Measurements from ENCODE around the gene UMAD1. TPM values are rescaled to one million over a fixed set of nuclear protein-coding genes. Genes with fewer than 3 reads are reported as not detected.

Gene UMAD1
- total RNA-seq, 4 donors from 2014 or later, result 39.4 to 46.4 (median 44.0) TPM

GRCh38 chr7:7876419-7876818, 235.9 kb downstream of the UMAD1 start:
- H3K27ac ChIP-seq, result no peak overlapping the region
- no peaks in the 10 kb centered on the region for H3K27me3 ChIP-seq
- H3K4me3 ChIP-seq (replicated peaks in 1 of 3), result no peak overlapping the region
- no peaks in the 10 kb centered on the region for H3K9me3 ChIP-seq
- intact Hi-C loops (cut with DNase I), result no loop called here
- H3K36me3 ChIP-seq, result no peaks in the 10 kb centered on the region
- H3K4me1 ChIP-seq, result no peaks in the 10 kb centered on the region
- TF ChIP-seq POLR2A (IDR thresholded peaks at IDR 0.05) (no peak), CTCF (IDR thresholded peaks at IDR 0.05) (no peak)
- no peak for DNase-seq
- WGBS, 2 donors, result 96 to 98% methylated on average over 1 of the region's 1 CpG

- intact Hi-C loops (cut with DNase I), result no loop called here
- Histone ChIP-seq H3K4me1 (no peaks in the 10 kb centered on the region), H3K36me3 (no peaks in the 10 kb centered on the region), H3K27ac (no peak overlapping the region), H3K9me3 (no peaks in the 10 kb centered on the region), H3K4me3 (replicated peaks in 1 of 3) (no peak overlapping the region), H3K27me3 (no peaks in the 10 kb centered on the region)
- TF ChIP-seq CTCF (IDR thresholded peaks at IDR 0.05) (no peak), POLR2A (IDR thresholded peaks at IDR 0.05) (no peak)
- DNase-seq, result no peak
- WGBS, 2 donors, result 96 to 98% methylated on average over 6 of the region's 6 CpGs
These were observed 241.0 kb downstream of the UMAD1 start for GRCh38 chr7:7881581-7881980.

- Histone ChIP-seq H3K36me3 (no peaks in the 10 kb centered on the region), H3K27me3 (no peaks in the 10 kb centered on the region), H3K4me3 (replicated peaks in 1 of 3) (no peak overlapping the region), H3K4me1 (no peaks in the 10 kb centered on the region), H3K9me3 (no peaks in the 10 kb centered on the region), H3K27ac (no peak overlapping the region)
- WGBS, 2 donors, result 92 to 94% methylated on average over 2 of the region's 2 CpGs
- intact Hi-C loops (cut with DNase I), result no loop called here
- DNase-seq, result no peak
- TF ChIP-seq CTCF (IDR thresholded peaks at IDR 0.05), result no peak
- TF ChIP-seq POLR2A (IDR thresholded peaks at IDR 0.05), result no peak
These were observed 242.3 kb downstream of the UMAD1 start for GRCh38 chr7:7882888-7883287.

- WGBS, 2 donors, result 90 to 94% methylated on average over 2 of the region's 2 CpGs
- no peak for TF ChIP-seq CTCF (IDR thresholded peaks at IDR 0.05)
- TF ChIP-seq POLR2A (IDR thresholded peaks at IDR 0.05), result no peak
These were observed 242.8 kb downstream of the UMAD1 start for GRCh38 chr7:7883394-7883793.

GRCh38 chr7:7884855-7885254, 244.3 kb downstream of the UMAD1 start:
- Histone ChIP-seq H3K36me3 (no peaks in the 10 kb centered on the region), H3K27ac (no peak overlapping the region), H3K4me3 (replicated peaks in 1 of 3) (no peak overlapping the region), H3K4me1 (no peaks in the 10 kb centered on the region), H3K9me3 (no peaks in the 10 kb centered on the region), H3K27me3 (no peaks in the 10 kb centered on the region)
- no peak for DNase-seq
- 61 to 90% methylated on average over 3 of the region's 3 CpGs for WGBS, 2 donors
- TF ChIP-seq POLR2A (IDR thresholded peaks at IDR 0.05) (no peak), CTCF (IDR thresholded peaks at IDR 0.05) (no peak)
- intact Hi-C loops (cut with DNase I), result no loop called here

More at GRCh38 chr7:7883394-7883793, 242.8 kb downstream of the UMAD1 start:
- H3K27me3 ChIP-seq, result no peaks in the 10 kb centered on the region
- no peak for DNase-seq
- no peaks in the 10 kb centered on the region for H3K4me1 ChIP-seq
- H3K9me3 ChIP-seq, result no peaks in the 10 kb centered on the region
- H3K4me3 ChIP-seq (replicated peaks in 1 of 3), result no peak overlapping the region
- H3K27ac ChIP-seq, result no peak overlapping the region
- intact Hi-C loops (cut with DNase I), result no loop called here
- no peaks in the 10 kb centered on the region for H3K36me3 ChIP-seq

Measured in thyroid gland (tissue), 4 donors.